Stimulated activated CD8-positive, alpha-beta memory T cell treated with anti-CD3 and anti-CD28 coated beads, Interleukin-12 subunit alpha, Interleukin-12 subunit beta, amount 100 ng/mL, for 24 hours (primary cell): ENCODE data around the gene COL7A1.

ENCODE experiments used
- DNase-seq: peaks from one replicate; pipeline ENCODE4 v3.0.0-alpha.2; 2020; ENCODE audit errors: extremely low read depth

Gene COL7A1

DNA sequence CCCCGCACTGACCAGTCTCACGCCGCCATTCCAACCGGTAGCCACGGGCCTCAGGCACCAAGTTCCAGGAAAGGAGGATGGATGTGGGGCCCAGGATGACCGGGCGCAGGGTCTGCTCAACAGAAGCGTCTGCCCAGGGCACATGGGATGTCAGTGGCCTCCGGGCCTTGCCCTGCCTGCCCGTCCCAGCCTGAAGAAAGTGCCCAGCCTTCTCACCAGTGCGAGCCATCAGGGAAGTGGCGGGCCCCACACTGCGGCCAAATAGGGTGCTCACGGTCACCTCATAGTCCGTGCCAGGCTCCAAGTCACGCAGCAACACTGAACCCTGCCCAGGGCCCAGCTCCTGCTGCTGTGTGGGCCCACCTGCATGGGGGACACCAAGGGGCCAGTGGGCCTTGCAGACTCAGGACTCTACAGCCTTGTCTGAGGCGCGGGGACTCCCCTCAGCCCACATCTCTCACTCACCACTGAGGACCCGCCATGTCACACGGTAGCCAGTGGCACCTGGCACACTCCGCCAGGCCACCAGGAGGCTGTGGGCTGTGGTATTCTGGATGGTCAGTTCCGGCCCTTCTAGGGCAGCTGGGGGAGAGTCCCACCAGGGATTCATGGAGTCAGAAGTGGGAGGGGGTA is 3.1 kb downstream of the COL7A1 start:
- no peak for DNase-seq

DNA sequence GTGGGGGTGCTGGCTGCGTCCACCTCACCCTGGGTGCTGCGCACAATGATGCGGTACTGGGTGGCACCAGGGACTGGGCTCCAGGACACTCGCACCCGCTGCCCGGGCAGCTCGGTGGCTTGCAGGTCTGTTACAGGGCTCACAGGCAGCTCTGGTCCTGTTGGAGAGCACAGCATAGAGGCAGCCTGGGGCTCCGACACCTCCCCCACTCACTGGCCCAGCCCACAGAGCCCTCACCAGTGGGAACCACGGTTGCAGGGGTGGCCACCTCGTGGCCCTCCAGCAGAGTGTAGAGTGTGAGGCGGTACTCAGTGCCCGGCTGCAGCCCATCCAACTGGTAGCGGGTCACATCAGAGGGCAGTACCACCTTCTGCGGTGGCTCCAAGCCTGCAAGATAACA is 3.7 kb downstream of the COL7A1 start:
- DNase-seq, result no peak

DNA sequence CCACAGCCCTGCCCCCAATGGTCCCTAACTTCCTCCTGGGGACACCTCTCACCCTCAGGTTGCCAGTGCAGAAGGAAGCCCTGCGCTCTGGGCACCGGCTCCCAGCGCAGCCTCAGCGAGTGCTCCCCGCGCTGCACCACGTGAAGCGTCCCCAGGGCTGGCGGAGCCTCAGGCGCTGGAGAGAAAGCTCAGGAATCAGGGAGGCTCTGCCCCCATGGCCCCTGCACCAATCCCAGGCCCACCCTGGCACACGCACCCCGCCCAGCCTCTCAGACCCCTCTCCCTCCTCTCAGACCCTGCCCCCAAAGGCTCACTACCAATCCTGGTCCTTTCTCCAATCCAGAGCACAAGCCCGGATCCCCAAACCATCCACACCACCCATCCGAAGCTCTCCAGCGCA is 6.9 kb downstream of the COL7A1 start:
- no peak for DNase-seq

DNA sequence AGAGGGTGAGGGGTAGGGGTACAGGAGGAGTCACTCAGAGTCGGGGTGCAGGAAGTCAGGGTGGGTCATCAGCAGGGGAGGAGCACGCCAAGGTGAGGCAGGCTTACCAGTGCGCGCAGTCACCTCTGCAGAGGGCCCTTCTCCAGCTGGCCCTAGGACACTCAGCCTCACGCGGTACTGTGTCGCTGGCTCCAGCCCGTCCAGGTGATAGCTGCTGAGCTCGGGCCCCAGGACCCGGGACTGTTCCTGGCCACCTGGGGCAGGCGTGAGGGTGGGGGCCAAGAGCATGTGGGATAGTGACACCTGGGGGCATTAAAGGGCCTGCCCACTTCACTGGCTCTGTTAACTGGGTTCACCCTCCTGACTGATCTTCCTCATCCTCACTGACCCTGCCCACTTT is 7.4 kb downstream of the COL7A1 start:
- no peak for DNase-seq

DNA sequence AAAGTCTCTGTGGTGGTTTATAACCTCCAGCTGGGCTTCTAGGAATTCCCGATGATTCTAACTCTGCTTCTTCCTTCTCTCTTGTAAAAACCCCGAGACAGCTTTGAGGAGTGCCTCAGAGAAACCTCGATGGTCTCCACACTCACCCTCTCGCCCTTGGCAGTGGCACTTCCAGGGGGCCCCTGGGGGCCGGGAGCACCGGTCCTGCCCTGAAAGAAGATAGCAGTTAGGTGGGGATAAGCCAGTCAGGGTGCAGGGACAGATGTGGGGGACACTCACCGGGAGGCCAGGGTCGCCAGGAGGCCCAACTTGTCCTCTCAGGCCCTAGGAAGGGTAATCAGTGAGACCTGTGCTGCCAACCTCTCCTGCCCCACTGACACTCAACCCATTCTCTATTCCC is 9.7 kb downstream of the COL7A1 start:
- DNase-seq, result no peak

DNA sequence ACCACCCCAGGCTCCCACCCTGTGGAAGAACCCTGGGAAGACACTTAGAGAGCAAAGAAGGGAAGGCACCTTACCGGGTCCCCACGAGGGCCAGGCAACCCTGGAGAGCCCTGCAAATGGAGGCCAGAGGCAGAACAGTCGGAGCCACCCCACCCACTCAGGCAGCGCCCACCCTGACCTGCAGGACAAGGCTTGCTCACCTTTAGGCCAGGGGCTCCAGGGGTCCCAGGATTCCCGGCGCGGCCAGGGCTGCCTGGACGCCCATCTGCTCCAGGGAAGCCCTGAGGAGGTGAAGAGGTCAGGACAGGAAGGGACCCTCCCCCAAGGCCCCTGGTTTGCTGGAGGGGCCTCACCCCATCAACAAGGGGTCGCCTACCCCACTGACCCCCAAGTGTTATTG is 10.3 kb downstream of the COL7A1 start:
- no peak for DNase-seq

DNA sequence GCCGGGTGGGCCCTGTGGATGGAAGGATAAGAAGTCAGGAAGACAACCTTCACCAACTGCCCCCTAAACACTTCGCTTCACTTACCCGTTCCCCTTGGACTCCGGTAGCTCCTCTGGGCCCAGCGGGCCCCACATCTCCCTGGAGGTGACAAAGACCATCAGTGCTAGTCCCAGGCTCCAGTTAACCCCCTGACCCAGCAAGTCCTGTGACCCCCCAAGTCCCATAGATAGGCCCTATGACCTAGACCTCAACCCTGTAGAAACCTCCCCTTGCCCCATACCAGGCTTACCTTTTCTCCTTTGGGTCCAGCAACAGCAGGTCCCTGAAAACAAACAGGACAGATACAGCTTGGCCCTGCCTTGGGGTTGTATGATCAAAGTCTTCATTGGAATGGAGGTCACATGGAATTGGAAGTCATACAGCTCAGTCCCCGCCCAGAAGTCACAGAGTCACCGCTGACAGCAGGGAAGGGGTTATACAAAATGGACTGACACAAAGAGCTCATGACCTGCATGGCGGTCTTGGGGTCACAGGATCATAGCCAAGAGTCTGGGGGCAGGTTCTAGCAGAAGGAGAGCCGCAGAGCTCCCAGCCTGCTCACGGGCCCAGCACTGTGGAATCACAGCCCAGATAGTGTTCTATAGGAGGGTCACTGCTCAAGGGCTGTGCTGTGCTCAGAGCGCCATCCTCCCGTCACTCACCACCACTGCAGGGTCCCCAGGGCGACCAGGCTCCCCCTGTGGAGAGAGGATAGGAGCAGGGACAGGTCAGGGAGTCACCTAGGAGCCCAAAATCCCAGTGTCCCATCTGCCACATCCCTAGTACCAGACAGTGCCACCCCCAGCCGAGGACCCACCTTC is 13.3 kb downstream of the COL7A1 start:
- no peak for DNase-seq

DNA sequence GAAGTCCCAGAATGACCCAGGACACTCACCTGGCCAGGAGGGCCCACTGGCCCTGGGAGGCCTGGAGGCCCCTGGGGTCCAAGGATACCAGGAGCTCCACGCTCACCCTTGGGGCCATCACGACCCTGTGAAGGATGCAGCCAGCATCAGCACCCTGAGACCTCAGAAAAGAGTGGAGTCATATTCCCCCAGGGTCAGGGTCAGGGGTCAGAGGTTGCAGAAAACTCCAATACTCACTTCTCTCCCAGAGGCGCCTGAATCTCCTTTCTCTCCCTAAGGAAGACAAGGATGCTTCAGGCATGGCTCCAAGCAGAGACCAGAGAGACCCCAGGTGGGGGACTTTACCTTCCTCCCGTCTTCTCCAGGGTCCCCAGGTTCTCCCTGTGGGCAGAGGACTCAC is 18.5 kb downstream of the COL7A1 start:
- no peak for DNase-seq

DNA sequence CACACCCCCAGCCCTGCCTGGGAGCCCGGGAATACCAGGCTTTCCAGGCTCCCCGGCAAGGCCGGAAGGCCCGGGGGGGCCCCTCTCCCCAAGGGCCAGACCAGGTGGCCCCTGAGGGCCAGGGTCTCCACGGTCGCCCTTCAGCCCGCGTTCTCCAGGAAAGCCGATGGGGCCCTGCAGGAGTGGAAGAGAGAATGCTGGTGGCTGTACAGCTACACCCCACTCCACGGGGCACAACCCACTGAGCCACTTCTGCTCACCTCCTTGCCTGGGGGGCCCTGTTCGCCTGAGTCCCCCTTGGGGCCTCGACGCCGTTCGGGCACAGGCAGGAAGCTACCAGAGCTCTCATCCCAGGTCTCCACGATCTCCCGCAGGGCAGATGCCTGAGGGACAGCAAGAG is 19.8 kb downstream of the COL7A1 start:
- DNase-seq, result no peak

DNA sequence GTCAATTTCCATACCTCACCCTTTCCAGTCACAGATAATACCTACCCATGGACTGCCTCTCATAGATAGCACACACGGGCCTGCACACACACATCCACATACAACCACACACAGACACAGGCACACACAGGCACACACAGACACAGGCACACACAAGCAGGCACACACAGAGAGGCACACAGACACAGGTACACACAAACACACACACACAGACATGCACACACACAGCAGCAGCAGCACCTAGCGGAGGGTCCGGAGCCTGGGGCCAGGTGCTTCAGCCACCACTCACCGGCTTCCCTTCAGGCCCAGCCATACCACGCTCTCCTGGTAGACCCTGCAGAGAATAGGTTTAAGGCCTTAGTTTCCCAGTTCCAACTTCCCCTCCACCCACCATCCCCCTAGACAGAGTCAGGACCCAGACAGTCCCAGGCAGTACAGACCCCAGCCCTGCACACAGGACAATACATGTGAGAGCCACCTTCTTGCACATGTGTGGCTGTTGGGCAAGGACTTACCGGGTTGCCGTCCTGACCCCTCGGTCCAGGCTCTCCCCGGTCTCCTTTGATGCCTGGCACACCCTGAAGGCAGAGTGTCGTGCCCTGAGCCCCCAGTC is 21.1 kb downstream of the COL7A1 start:
- no peak for DNase-seq

DNA sequence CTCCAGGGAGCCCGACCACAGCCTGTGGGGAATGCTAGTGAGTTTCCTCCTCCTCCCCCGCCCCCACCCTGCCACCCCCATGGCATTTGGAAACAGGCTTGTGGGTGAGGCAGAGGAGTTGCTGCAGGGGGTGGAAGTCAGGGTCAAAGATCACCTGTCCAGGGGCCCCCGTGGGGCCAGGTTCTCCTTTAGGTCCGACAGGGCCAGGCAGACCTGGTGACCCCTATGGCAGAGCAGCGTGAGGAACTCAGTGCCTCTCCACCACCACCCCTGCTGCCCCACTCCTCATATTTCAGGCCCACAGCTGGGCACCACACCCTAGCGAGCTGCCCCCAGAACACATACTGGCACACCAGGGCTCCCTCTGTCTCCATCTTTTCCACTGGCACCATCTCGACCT is 22.6 kb downstream of the COL7A1 start:
- no peak for DNase-seq

DNA sequence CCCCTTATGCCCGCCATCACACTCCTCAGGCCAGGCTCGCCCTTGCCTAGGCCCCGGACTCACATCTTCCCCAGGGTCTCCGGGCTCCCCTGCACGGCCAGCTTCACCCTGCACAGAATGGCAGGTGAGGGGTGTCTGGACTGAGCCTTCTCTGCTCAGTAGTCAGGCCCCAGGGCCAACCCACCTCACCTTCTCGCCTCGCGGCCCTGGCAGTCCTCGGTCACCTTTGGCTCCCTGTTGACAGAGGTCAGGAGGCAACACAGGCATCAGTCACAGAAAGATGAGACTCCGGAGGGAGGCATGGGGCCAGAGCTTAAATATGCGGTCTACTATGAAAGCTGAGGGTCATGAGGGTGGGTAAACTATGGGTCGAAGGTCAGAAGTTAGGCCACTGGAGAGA is 23.2 kb downstream of the COL7A1 start:
- no peak for DNase-seq

DNA sequence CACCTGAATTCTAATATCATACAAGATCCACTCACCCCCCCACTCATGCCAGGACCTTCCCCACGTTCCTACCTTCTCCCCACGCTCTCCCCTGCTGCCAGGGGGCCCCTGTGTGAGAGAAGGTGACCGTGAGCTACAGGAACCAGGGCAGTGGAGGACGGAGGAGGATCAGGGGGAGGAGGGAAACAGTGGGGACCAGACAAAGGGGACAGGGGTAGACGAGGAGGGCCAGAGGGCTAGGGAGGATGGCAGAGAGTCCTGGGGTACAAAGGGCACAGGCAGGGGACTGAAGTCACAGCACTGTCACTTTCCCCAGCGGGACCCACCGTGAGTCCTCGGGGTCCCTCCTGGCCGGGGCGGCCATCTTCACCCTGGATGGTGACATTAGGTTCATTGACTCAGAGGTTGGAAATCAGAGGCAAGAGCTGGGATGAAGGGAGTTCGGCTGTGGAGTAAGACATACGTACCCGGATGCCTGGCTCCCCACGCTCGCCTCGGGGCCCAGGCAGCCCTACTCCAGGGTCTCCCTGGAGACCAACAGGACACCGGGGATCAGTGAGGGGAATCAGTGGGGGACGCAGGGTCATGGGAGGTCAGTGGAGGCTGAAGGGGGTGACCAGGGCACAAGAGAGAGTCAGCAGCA is 25.2 kb downstream of the COL7A1 start:
- DNase-seq, result no peak

DNA sequence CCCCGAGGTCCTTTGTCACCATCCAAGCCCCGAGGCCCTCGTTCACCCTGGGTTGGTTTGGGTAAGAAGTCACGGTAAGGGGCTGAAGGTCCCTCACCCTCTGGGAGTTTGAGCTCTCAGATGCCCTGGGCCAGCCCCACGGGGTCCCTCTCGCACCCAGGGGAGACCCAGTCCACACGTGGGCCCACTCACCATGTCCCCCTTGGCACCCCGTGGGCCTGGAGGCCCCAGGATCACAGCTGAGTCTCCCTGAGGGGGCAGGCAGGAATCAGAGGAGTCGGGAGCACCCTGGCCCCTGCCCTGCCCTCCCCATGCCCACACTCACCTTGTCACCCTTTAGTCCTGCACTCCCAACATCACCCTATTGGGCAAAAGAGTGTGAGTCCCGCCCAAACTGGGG is 25.7 kb downstream of the COL7A1 start:
- no peak for DNase-seq

DNA sequence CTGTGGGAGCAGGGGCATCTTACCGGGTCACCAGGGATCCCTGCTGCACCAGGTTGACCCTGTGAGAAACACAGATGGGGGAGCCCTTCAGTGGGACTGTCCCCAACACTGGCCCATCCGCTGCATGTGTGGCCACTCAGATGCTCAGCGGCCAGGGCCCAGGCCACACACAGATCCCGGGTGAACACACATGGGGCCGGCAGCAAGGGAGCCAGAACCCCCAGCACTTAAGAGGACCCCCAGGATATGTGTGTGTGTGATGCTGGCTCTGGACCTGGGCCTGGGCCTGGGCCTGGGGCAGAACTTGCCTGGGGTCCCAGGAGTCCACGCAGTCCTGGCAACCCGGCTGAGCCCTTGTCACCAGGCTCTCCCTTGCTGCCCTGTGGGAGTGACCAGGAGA is 26.7 kb downstream of the COL7A1 start:
- DNase-seq, result no peak

DNA sequence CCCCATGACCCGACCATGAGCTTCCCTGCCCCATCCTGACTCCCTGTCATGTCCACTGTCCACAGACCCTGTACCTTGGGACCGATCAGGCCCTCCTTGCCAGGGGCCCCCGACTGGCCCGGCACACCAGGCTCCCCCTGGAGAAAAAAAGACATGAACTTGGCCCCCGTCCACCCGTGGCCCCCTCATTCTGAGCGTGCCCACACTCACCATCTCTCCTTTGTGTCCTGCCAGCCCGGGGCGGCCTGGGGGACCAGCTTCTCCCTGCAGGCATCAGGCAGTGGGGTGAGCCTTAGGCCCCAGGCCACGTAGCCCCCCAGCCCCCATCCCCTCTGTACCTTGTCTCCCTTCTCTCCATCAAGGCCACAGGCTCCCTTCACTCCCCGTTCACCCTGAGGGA is 27.6 kb downstream of the COL7A1 start:
- no peak for DNase-seq

DNA sequence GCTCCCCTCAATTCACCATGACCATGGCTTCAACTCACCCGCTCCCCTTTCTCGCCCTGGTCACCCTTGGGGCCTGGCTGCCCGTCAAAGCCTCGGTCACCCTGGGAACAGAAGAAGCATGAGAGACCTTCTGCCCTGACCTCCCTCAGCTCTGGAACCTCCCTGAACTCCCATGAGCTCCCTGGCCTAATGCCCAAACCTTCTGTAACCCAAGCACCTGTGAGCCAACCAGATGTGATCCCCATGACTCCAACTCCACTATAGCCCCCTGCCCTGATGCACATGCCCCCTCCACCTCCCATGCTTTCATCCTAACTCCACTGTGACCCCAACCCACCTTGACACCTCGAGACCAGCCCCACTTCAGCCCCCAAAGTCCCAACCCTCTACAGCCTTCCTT is 28.0 kb downstream of the COL7A1 start:
- no peak for DNase-seq

DNA sequence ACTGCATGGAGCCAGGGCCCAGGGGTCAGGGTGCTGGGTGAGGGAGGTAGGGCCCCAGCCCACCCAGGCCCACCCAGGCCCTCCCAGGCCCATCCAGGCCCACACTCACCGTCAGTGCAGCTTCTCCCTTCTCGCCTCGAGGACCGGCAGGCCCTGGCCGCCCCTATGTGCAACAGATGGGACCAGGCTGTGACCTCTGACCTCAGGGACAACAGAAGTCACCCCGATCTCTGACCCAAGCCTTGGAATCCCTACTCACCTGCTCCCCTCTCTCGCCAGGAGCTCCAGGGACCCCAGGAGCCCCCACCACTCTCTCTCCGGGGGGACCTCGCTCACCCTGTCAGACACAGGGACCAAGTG is 28.7 kb downstream of the COL7A1 start:
- DNase-seq, result no peak

DNA sequence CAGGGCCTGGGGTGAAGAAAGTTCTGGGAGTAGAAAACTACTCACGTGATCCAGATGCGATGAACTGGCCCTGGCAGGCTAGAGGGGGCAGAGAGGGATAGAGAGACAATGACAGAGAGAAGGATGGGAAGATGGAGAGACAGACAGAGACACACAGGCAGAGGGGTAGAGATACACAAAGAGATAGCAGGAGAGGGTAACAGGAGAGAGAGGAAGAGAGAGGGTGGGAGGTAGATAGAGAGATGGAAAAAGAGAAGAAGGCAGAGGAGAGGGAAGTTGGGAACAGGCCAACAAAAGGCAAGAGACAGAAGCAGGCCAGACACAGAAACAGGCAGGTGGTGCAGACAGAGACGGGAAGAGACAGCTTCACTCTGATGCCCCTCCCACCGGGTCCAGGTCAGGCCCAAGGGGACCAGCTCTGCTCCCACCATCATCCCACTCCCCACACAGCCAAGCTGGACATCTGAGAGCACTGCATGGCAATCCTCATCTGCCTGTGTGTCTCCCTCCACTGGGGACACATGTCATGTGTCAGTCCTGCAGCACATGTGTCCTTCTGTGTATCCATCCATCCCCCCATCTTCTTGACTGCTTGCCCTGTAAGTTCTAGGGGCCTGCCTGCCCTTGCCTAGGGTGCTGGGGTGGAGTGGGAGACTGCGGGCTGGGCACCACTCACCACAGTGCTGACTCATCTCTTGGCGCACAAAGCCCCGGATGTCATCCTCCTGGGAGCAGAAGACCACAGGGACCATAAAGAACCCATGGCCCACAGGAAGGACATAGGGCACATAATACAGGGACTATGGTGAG is 29.3 kb downstream of the COL7A1 start:
- no peak for DNase-seq

DNA sequence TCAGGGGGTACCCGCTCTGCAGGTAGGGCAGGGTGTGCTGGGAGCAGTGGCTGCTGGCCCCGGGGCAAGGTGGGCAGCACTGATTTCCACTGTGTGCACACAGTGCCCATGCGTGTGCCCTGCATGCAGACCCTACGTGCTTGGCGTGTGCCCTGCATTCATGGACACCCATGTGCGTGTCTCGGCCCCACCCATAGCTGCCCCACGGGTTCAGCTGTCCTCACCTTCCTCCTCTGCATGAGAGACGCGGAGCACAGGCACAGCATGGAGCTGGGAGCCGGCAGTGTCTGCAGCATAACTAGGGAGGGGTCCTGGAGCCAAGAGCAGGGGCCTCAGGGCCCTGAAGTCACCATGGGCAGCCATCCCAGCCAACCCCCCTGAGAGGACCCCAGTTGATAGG is 29.9 kb downstream of the COL7A1 start:
- DNase-seq, result no peak

DNA sequence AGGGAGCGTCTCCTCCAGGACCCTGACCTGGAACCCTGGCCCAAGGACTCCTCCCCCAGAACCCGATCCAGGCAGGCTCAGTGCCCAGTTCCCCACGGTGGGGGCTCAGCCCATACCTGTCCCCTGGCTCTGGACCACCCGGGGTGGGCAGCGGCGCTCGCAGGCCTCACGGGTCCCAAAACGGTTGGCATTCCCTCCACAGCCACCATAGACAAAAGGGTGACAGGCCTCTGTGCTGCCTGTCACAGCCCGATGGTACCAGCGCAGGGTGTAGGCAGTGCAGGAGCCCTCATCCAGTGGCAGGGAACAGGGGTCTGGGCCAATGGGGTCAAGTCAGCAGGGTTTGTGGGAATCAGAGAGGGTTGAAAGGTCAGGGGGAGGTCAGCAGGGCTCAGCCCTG is 30.5 kb downstream of the COL7A1 start:
- DNase-seq, result no peak

DNA sequence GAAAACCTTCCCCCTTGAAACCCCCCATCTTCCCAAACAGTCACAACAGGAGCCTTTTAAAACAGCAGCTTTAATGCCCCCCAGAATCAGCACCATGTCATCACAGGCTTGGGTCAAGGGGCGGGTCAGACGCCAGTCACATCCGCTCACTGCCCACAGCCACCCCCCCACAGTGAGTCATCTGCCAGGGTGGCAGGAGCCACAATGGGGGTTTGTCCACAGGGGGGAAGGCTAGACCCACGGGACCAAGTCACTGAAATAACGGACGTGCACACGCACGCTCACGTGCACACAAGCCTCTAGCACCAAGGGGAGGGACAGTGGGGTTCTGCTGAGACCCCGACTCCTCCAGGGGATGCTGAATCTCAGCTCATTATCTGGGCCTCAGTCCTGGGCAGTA is 31.1 kb downstream of the COL7A1 start:
- DNase-seq, result no peak
